ENCODE measurements around the gene SYNGR1.

DNA sequence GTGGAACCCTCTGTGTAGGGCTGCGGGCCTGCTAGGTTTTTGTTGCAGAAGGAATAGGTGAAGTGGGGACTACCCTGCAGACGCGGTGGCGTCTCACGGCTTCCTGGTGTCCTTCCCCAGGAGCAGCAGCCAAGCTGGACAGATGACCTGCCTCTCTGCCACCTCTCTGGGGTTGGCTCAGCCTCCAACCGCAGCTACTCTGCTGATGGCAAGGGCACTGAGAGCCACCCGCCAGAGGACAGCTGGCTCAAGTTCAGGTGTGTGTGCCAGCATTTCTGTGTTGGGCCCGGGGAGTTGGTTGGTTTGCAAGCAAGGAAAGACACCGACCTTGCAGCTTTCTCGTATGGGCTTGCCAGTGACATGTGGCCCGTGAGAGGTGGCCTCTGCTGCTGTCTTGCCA, 65.1 kb downstream of the SYNGR1 start:
- TF ChIP-seq, protein P1, sequence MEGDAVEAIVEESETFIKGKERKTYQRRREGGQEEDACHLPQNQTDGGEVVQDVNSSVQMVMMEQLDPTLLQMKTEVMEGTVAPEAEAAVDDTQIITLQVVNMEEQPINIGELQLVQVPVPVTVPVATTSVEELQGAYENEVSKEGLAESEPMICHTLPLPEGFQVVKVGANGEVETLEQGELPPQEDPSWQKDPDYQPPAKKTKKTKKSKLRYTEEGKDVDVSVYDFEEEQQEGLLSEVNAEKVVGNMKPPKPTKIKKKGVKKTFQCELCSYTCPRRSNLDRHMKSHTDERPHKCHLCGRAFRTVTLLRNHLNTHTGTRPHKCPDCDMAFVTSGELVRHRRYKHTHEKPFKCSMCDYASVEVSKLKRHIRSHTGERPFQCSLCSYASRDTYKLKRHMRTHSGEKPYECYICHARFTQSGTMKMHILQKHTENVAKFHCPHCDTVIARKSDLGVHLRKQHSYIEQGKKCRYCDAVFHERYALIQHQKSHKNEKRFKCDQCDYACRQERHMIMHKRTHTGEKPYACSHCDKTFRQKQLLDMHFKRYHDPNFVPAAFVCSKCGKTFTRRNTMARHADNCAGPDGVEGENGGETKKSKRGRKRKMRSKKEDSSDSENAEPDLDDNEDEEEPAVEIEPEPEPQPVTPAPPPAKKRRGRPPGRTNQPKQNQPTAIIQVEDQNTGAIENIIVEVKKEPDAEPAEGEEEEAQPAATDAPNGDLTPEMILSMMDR (IDR thresholded peaks at IDR 0.05): no peak
- no peak for TF ChIP-seq EP300 (IDR thresholded peaks at IDR 0.05)
- TF ChIP-seq POLR2AphosphoS5 (IDR thresholded peaks at IDR 0.05): no peak

All from stomach (tissue), 4 donors.